GM12873 (cell line): ENCODE measurements around the gene NABP2.

Experiments
- TF ChIP-seq, protein P1 (sequence below): IDR thresholded peaks from 2 replicates; pipeline ENCODE4 v1.5.1; 2012; ENCODE audit warnings: low read depth, mild to moderate bottlenecking, moderate library complexity, low read length, control low read depth; ENCODE audit not compliant: insufficient read depth; ENCODE audit errors: missing control alignments

NABP2 gene

GRCh38 chr12:56258068-56258819 is 34.1 kb downstream of the NABP2 start, which contains the start of gene ANKRD52:
ANKRD52 (minus strand) TSS chr12:56258384; CDS start chr12:56258269, 115 bp downstream.
- TF ChIP-seq, protein P1, sequence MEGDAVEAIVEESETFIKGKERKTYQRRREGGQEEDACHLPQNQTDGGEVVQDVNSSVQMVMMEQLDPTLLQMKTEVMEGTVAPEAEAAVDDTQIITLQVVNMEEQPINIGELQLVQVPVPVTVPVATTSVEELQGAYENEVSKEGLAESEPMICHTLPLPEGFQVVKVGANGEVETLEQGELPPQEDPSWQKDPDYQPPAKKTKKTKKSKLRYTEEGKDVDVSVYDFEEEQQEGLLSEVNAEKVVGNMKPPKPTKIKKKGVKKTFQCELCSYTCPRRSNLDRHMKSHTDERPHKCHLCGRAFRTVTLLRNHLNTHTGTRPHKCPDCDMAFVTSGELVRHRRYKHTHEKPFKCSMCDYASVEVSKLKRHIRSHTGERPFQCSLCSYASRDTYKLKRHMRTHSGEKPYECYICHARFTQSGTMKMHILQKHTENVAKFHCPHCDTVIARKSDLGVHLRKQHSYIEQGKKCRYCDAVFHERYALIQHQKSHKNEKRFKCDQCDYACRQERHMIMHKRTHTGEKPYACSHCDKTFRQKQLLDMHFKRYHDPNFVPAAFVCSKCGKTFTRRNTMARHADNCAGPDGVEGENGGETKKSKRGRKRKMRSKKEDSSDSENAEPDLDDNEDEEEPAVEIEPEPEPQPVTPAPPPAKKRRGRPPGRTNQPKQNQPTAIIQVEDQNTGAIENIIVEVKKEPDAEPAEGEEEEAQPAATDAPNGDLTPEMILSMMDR = peak; percentile 68

DNA sequence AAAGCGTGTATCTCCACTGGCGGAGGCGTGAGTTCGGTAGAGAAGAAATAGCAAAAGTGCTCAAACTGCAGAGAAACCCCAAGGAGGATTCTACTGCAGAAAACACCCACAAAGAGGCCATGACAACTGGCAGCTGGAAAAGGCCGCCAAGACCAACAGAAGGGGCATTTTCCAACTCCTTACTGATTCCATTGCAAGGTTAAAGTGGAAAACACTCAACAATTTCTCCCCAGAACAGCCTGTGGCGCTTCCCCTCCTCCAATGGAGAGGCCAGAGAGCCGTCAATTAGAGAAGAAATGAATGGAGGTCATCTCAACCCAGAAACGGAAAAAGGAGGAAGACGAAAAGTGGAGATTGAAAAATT is 34.7 kb downstream of the NABP2 start:
- TF ChIP-seq, protein P1 = no peak

- TF ChIP-seq, protein P1 = no peak
These were observed 36.2 kb downstream of the NABP2 start for GRCh38 chr12:56260380-56260779.

GRCh38 chr12:56260921-56261320 is 36.8 kb downstream of the NABP2 start:
- TF ChIP-seq, protein P1 = no peak

DNA sequence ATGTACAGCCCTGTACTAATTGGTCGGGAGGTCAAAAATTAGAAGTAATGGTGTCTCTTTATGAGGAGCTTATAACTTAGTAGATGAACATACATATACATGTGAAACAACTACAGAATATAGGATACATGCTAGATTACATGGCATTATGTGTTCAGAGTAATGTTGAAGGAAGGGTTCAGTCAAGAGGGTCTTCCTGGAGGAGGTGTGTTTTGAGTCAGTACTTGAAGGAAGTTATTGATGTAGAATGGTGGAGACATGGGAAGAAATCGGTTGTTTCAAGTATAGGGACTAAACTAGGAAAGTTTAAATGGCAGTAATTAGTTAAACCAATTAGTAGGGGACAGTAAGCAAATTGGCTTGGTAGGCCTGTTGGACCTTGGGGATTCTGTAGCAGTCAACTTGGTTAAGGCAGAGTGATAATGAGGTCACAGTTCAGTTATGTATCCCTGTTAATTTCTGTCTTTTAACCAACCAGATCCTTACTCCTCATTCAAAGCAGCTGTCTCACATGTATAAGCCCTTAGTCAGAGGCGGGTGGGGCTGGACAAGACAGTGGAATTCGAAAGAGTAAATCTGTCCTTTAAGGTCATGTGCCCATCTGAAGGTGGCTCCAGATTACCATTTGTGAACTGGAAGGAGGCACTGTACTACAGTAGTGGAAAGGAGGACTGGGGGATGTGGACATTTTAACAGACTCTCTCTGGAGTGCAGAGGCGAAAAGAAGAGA is 37.5 kb downstream of the NABP2 start:
- TF ChIP-seq, protein P1 = no peak

- TF ChIP-seq, protein P1 = peak; percentile 20
These were observed 38.8 kb downstream of the NABP2 start for GRCh38 chr12:56262955-56263354.

DNA sequence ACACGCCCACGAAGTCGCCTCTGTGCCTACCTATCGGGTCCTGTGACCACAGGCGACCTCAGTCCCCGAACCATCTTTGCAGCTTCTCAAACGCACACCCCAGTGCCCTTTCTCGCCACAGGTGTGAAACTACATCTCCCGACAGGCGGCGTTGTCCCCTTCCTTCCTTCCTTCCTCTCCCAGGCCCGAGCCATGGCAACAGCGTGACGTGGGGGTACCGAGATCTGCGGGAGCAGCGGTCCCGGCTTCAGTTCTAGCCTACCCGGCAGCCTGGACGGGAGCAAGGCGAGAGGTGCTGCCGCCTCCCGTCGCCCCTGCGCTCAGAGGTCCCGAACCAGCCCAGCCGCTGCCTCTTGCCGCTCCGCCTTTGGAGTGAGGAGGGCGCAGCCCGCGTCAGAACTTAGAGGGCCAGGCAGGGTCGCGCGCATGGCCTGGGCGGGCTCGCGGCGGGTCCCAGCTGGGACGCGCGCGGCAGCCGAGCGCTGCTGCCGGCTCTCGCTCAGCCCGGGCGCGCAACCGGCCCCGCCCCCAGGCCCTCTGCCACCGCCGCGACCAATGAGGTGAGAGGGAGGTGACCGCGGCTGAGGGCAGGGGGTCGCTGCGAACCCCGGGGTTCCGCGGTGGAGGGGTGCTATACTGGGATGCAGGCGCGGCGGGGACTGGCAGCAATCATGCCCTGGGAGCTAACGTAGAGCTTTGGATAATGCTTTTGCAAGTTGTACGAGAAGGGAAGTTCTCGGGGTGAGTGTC is 42.7 kb downstream of the NABP2 start, which contains the start of gene COQ10A:
Gene COQ10A (plus strand): TSS at position 250 of the 750 bp plus-strand sequence. CDS start 177 bp downstream, at position 427.
- TF ChIP-seq, protein P1 = peak; percentile 64
